Heart right ventricle (tissue), 16 donors: Measurements from ENCODE around the gene PSTPIP1. TPM values are rescaled to one million over a fixed set of nuclear protein-coding genes. Genes with fewer than 3 reads are reported as not detected.

Experiments used
- ATAC-seq, 8 donors: fragments of 200-7000 bp; cut with Tn5 transposase; one replicate each; pipeline ENCODE4 v1.9.1; 2020; ENCODE audit warnings: mild to moderate bottlenecking in 8 of 8, moderate library complexity in 8 of 8, moderate number of reproducible peaks in 1 of 8
- DNase-seq, 2 donors: peaks; one replicate each; pipeline ENCODE4 v3.0.0-alpha.2; 2020
- H3K27ac ChIP-seq, 10 donors: fragments of 200-600 bp; sonication (generic) in 2 of 10; one replicate each; pipeline versions ENCODE4 v1.5.0 to v1.8.0; 2020 to 2022; ENCODE audit warnings: mild to moderate bottlenecking in 3 of 10
- H3K27me3 ChIP-seq, 7 donors: fragments of 200-600 bp; one replicate each; pipeline ENCODE4 v1.8.0; 2021 to 2022; ENCODE audit warnings: mild to moderate bottlenecking in 2 of 7
- H3K36me3 ChIP-seq, 9 donors: fragments of 200-600 bp; sonication (generic) in 1 of 9; one replicate each; pipeline versions ENCODE4 v1.5.0 to v1.8.0; 2020 to 2022; ENCODE audit warnings: mild to moderate bottlenecking in 2 of 9
- H3K4me1 ChIP-seq, 9 donors: fragments of 200-600 bp; sonication (generic) in 1 of 9; one replicate each; pipeline versions ENCODE4 v1.5.0 to v1.8.0; 2020 to 2022; ENCODE audit warnings: mild to moderate bottlenecking in 4 of 9
- H3K4me3 ChIP-seq, 10 donors: fragments of 200-600 bp; sonication (generic) in 2 of 10; one replicate each; pipeline versions ENCODE4 v1.5.0 to v1.8.0; 2020 to 2022; ENCODE audit warnings: mild to moderate bottlenecking in 7 of 10, moderate library complexity in 2 of 10
- H3K9me3 ChIP-seq, 11 donors: fragments of 200-600 bp in 10 of 11; sonication (generic) in 2 of 11; one replicate each; pipeline versions ENCODE4 v1.5.0 to v1.8.0; 2013 to 2022; ENCODE audit warnings: mild to moderate bottlenecking in 2 of 11, control low read depth in 1 of 11, moderate library complexity in 1 of 11
- CTCF ChIP-seq, 9 donors: fragments of 200-600 bp; sonication (generic) in 2 of 9; IDR thresholded peaks; one replicate each; pipeline versions ENCODE4 v1.5.0 to v1.8.0; 2021 to 2022; ENCODE audit warnings: antibody characterized with exemption in 9 of 9, mild to moderate bottlenecking in 5 of 9, moderate library complexity in 1 of 9
- WGBS, 2 donors: extraction: QIAGEN DNeasy Blood & Tissue Kit; methylation state at CpG; one replicate each; pipeline ENCODE4 v1.1.7; 2013; ENCODE audit warnings: inconsistent platforms in 1 of 2; 5-methylcytosine and 5-hydroxymethylcytosine counted together
- intact Hi-C, 10 donors: fragments of 100-400 bp; cut with DNase I; formaldehyde crosslinking; loops; one replicate each; pipeline versions ENCODE4 v1.11.1 to v1.14.2; 2022
- polyA plus RNA-seq, 2 donors: library from polyadenylated mRNA; stranded (reverse); fragments of 200-250 nt; gene quantifications; one replicate each; pipeline ENCODE4 v1.2.3, GENCODE V29; 2013
- total RNA-seq, 10 donors: library from RNA; stranded (reverse); fragmentation: NEBNext Ultra II Directional in 3 of 10; extraction: Animal tissue kit (Norgen Biotek cat#: 25700) in 3 of 10; gene quantifications; one replicate each; pipeline versions ENCODE4 v1.2.1 to v1.2.4, GENCODE V29; 2021 to 2023
- donor health status: Arrhythmogenic right ventricular cardiomyopathy.
- donor health status: ischemic (EF 13 %, LVEDD 7.1; RV severe dilation, severe dysfunction).
- donor health status: healthy with polysubstance abuse.
- donor health status: DM: no; HTN: yes; CAD: no.
- donor health status: DM: no; HTN: no; CAD: no.
- donor health status: ischemic (EF 25% LVEDD 6.9; RV normal size, moderate dysfunction).
- donor health status: ischemic (EF 25% LVEDD 5.7; RV mildly dilated, moderate dysfunction).
- donor health status: healthy.
- donor health status: DM: yes; HTN: yes; CAD: no.
- donor health status: Ischemic cardiomyopathy.
- donor health status: ischemic (EF 35%, LVEDD 5.7; RV mildly dilated, moderate dysfunction).
- donor health status: nonischemic (EF 11% LVEDD 7.7; RV severe dilation, severe dysfunction).
- donor health status: DM: yes; HTN: yes; CAD: no.
- donor health status: PGD.
- donor health status: ischemic (EF 29% LVEDD 5.4; RV normal size, mild dysfunction).
- donor health status: nonischemic (EF 23%, LVEDD 6.1; RV moderate dilation, normal function).

PSTPIP1 gene
- total and polyA plus RNA-seq, 12 donors: 1.3 to 10.4 (median 2.9) TPM; not detected in 1

- no peak overlapping the region for H3K27ac ChIP-seq
- H3K4me1 ChIP-seq: peaks cover 0 to 19% (median 14%) of the 10 kb centered on the region in 9 donors
- 83 to 94% methylated on average over 7 of the region's 7 CpGs for WGBS, 2 donors
- peaks cover 0 to 10% (median 0%) of the 10 kb centered on the region in 11 donors for H3K9me3 ChIP-seq
- ATAC-seq: no peak
- H3K36me3 ChIP-seq: peaks cover 0 to 90% (median 9%) of the 10 kb centered on the region in 9 donors
- DNase-seq: no peak
- no peak for TF ChIP-seq CTCF (IDR thresholded peaks at IDR 0.05)
- no peak overlapping the region for H3K4me3 ChIP-seq
- intact Hi-C loops: no loop called here
- H3K27me3 ChIP-seq: no peaks in the 10 kb centered on the region
Observed at GRCh38 chr15:77046704-77047412, 51.9 kb downstream of the PSTPIP1 start.

- ATAC-seq (no peak), DNase-seq (no peak)
- H3K36me3 ChIP-seq: peaks cover 0 to 88% (median 16%) of the 10 kb centered on the region in 9 donors
- 91 to 96% methylated on average over 1 of the region's 1 CpG for WGBS, 2 donors
- H3K27me3 ChIP-seq: no peaks in the 10 kb centered on the region
- no peak for TF ChIP-seq CTCF (IDR thresholded peaks at IDR 0.05)
- H3K9me3 ChIP-seq: no peaks in the 10 kb centered on the region
- H3K27ac ChIP-seq: no peak overlapping the region
- peaks cover 0 to 19% (median 14%) of the 10 kb centered on the region in 9 donors for H3K4me1 ChIP-seq
- intact Hi-C loops: loop anchor here in 1 of 10 donors (1.0 kb wide), 1 partner anchor 13 kb away; no protein-coding TSS in a partner anchor
- H3K4me3 ChIP-seq: no peak overlapping the region
Observed at GRCh38 chr15:77048135-77048876, 53.4 kb downstream of the PSTPIP1 start.

- WGBS, 2 donors: 63% methylated on average over 2 of the region's 2 CpGs
- Histone ChIP-seq H3K36me3 (peaks cover 0 to 64% (median 10%) of the 10 kb centered on the region in 9 donors), H3K27ac (no peak overlapping the region), H3K27me3 (no peaks in the 10 kb centered on the region), H3K4me3 (no peak overlapping the region), H3K9me3 (no peaks in the 10 kb centered on the region), H3K4me1 (peaks cover 0 to 8% (median 4%) of the 10 kb centered on the region in 9 donors)
- intact Hi-C loops: no loop called here
- no peak for TF ChIP-seq CTCF (IDR thresholded peaks at IDR 0.05)
- no peak for DNase-seq
- no peak for ATAC-seq
Observed at GRCh38 chr15:77052556-77052955, 57.6 kb downstream of the PSTPIP1 start.

- TF ChIP-seq CTCF (IDR thresholded peaks at IDR 0.05): no peak
- H3K27ac ChIP-seq: no peak overlapping the region
- H3K36me3 ChIP-seq: peaks cover 0 to 64% (median 10%) of the 10 kb centered on the region in 9 donors
- H3K27me3 ChIP-seq: no peaks in the 10 kb centered on the region
- DNase-seq (no peak), ATAC-seq (peak in 1 of 8 donors; percentile 51)
- H3K4me1 ChIP-seq: peaks cover 0 to 8% (median 4%) of the 10 kb centered on the region in 9 donors
- 90 to 93% methylated on average over 2 of the region's 2 CpGs for WGBS, 2 donors
- no peaks in the 10 kb centered on the region for H3K9me3 ChIP-seq
- no peak overlapping the region for H3K4me3 ChIP-seq
- intact Hi-C loops: no loop called here
Observed at GRCh38 chr15:77053709-77054108, 58.8 kb downstream of the PSTPIP1 start.
